Testis (tissue), 2 donors: ENCODE results near the gene SLC9A3.

Experiments
- CTCF ChIP-seq, 3 experiments: fragments of 450-650 bp in 2 of 3; fragments of 200-600 bp in 1 of 3; sonication (generic) in 1 of 3; IDR thresholded peaks; one replicate each; pipeline ENCODE4 v1.5.1; 2016 to 2019; ENCODE audit warnings: antibody characterized with exemption in 3 of 3, mild to moderate bottlenecking in 2 of 3, moderate library complexity in 1 of 3
- POLR2A ChIP-seq: fragments of 450-650 bp; IDR thresholded peaks from one replicate; pipeline ENCODE4 v1.6.1; 2017; ENCODE audit warnings: antibody characterized with exemption, mild to moderate bottlenecking, moderate library complexity

GRCh38 chr5:505951-506525, 18.2 kb downstream of the SLC9A3 start:
- TF ChIP-seq CTCF (IDR thresholded peaks at IDR 0.05) (no peak), POLR2A (no peak)
